Measurements from ENCODE around the gene ARID1B. TPM values are rescaled to one million over a fixed set of nuclear protein-coding genes. Genes with fewer than 3 reads are reported as not detected.

ARID1B gene
- total RNA-seq, 1 donor from 2014 or later = 108 TPM

- DNase-seq = no peak
These were observed 132.2 kb downstream of the ARID1B start for GRCh38 chr6:156909212-156910010.

GRCh38 chr6:156910011-156910334, 132.8 kb downstream of the ARID1B start:
- DNase-seq = no peak

GRCh38 chr6:156910938-156911337, 133.8 kb downstream of the ARID1B start:
- DNase-seq = no peak

- no peak for DNase-seq
These were observed 134.4 kb downstream of the ARID1B start for GRCh38 chr6:156911581-156911980.

- DNase-seq = no peak
These were observed 135.3 kb downstream of the ARID1B start for GRCh38 chr6:156912431-156912830.

GRCh38 chr6:156914181-156914580, 137.0 kb downstream of the ARID1B start:
- DNase-seq = no peak

GRCh38 chr6:156916130-156916801, 139.1 kb downstream of the ARID1B start:
- no peak for DNase-seq

- no peak for DNase-seq
These were observed 140.0 kb downstream of the ARID1B start for GRCh38 chr6:156917213-156917612.

GRCh38 chr6:156918647-156919046, 141.5 kb downstream of the ARID1B start:
- no peak for DNase-seq

- DNase-seq = no peak
These were observed 142.2 kb downstream of the ARID1B start for GRCh38 chr6:156919370-156919769.

GRCh38 chr6:156919814-156920369, 142.7 kb downstream of the ARID1B start:
- DNase-seq = no peak

GRCh38 chr6:156924246-156924645, 147.1 kb downstream of the ARID1B start:
- DNase-seq = no peak

- no peak for DNase-seq
These were observed 147.8 kb downstream of the ARID1B start for GRCh38 chr6:156925026-156925425.

GRCh38 chr6:156925718-156926607, 148.8 kb downstream of the ARID1B start:
- no peak for DNase-seq

GRCh38 chr6:156928126-156928525, 150.9 kb downstream of the ARID1B start:
- DNase-seq = no peak

- DNase-seq = no peak
These were observed 151.8 kb downstream of the ARID1B start for GRCh38 chr6:156928972-156929371.

- no peak for DNase-seq
These were observed 154.1 kb downstream of the ARID1B start for GRCh38 chr6:156931283-156931682.

GRCh38 chr6:156933201-156934068, 156.3 kb downstream of the ARID1B start:
- DNase-seq = no peak

GRCh38 chr6:156934069-156934460, 156.9 kb downstream of the ARID1B start:
- DNase-seq = no peak

- DNase-seq = no peak
These were observed 157.8 kb downstream of the ARID1B start for GRCh38 chr6:156935000-156935399.

GRCh38 chr6:156938143-156938542, 161.0 kb downstream of the ARID1B start:
- DNase-seq = no peak

GRCh38 chr6:156940221-156940620, 163.0 kb downstream of the ARID1B start:
- DNase-seq = no peak
